ENCODE results near the gene SPOUT1.

DNA sequence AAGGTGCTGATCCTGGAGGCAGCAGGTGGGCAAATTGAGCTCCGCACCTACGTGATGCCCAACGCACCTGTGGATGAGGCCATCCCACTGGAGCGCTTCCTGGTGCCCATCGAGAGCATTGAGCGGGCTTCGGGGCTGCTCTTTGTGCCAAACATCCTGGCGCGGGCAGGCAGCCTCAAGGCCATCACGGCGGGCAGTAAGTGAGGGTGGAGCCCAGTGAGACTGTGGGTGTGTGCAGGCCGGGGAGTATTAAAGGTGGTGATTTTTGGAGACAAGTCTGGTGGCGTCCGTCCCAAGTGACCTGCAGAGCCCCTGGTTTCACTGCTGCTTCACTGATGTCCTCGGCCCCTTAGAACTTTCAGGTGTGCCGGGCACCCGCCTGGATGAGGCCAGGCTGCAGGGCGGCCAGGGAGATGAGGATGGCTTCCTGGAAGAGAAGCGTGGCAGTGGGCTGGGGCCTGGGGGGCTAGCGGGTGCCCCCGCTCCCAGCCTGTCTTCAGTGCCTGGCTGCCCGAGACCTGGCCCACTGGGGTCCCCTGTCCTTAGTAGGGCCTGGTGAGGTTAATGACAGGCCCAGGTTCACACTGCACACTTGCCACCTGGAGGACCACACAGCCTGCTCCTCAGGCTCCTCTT lies 7.1 kb downstream of the SPOUT1 start:
- no peak for TF ChIP-seq CTCF (IDR thresholded peaks at IDR 0.05; ENCODE audit: low read length)
- TF ChIP-seq EZH2phosphoT487 (IDR thresholded peaks at IDR 0.05; ENCODE audit: low read length): no peak
- TF ChIP-seq EZH2 (optimal IDR thresholded peaks at IDR 0.05; ENCODE audit: low read depth, low read length): no peak

Measured in MM.1S (cell line).